GM13976 (cell line): ENCODE measurements around the gene FAM83B.

Source experiments
- DNase-seq: peaks from one replicate; pipeline ENCODE4 v3.0.0; 2012; ENCODE audit warnings: low spot score
- in situ Hi-C: fragments of 300-500 bp; cut with MboI; formaldehyde crosslinking; loops from one replicate; pipeline ENCODE4 v1.12.0; 2022; ENCODE audit warnings: low sequenced_read_pairs, mixed read lengths, inconsistent platforms; ENCODE audit not compliant: unreplicated experiment
- TF ChIP-seq, protein P1 (sequence below): IDR thresholded peaks from 2 replicates; pipeline ENCODE4 v1.5.1; 2012; ENCODE audit warnings: borderline replicate concordance, mild to moderate bottlenecking; ENCODE audit not compliant: insufficient read depth; ENCODE audit errors: extremely low read depth, missing control alignments, control extremely low read depth

The FAM83B gene

GRCh38 chr6:54981647-54982046 is 135.1 kb downstream of the FAM83B start:
- in situ Hi-C loops: loop anchor here (25.0 kb wide), 1 partner anchor 994 kb away; no protein-coding TSS in a partner anchor
- no peak for DNase-seq
- TF ChIP-seq, protein P1, sequence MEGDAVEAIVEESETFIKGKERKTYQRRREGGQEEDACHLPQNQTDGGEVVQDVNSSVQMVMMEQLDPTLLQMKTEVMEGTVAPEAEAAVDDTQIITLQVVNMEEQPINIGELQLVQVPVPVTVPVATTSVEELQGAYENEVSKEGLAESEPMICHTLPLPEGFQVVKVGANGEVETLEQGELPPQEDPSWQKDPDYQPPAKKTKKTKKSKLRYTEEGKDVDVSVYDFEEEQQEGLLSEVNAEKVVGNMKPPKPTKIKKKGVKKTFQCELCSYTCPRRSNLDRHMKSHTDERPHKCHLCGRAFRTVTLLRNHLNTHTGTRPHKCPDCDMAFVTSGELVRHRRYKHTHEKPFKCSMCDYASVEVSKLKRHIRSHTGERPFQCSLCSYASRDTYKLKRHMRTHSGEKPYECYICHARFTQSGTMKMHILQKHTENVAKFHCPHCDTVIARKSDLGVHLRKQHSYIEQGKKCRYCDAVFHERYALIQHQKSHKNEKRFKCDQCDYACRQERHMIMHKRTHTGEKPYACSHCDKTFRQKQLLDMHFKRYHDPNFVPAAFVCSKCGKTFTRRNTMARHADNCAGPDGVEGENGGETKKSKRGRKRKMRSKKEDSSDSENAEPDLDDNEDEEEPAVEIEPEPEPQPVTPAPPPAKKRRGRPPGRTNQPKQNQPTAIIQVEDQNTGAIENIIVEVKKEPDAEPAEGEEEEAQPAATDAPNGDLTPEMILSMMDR: no peak

DNA sequence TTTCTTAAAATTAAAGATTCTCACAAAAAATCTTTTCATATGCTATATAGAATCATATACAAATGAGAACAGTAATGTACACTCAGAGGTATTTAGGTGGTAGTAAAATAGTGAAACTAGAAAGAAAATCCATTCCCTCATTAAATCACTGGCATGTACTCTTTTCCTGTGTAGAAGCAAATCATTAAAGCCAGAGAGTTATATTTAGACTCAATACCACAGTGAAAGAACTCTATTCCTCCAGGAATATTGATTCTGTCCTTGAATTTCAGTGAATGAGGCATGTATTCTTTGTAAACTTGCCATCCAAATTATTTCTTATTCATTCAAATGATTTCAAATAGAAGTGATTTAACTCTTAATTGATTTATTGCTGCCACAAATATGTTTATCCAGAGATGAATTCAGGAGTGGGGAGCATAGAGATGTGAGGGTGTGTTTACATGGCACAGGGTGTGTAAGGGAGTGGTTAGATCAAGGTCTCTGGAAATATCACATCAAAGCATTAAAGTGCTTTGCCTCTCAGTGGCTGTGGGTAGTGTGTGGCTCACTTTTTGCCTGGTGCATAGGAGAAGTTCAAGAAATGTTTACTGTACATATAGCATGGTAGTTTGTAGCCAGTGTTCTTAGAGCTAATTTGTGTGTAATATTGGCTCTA is 141.2 kb downstream of the FAM83B start:
- in situ Hi-C loops: loop anchor here (25.0 kb wide), 1 partner anchor 1000 kb away; no protein-coding TSS in a partner anchor

DNA sequence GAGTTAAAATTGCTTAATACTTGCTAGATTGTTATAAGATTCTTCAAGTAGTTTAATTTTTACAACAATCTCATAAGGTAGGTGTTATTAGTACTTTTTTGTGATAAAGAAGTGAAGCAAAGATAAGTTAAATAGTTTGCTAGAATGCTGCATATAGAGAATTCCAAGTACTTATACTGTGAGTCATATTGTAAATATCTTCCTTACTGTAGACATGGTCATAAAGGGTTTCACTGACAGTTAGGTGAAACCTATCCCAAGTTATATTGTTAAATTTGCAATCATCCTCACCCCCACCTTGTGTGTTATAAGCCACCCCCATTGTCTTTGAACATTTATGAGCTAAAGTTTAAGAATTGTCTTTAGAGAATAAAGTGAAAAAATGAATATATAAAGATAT is 142.0 kb downstream of the FAM83B start:
- TF ChIP-seq, protein P1: no peak
- no peak for DNase-seq
- in situ Hi-C loops: loop anchor here (25.0 kb wide), 1 partner anchor 1001 kb away; no protein-coding TSS in a partner anchor

More for the DNA sequence above, 141.2 kb downstream of the FAM83B start:
- DNase-seq: no peak
- TF ChIP-seq, protein P1: no peak

- TF ChIP-seq, protein P1: no peak
- no peak for DNase-seq
- in situ Hi-C loops: loop anchor here (25.0 kb wide), 1 partner anchor 1003 kb away; no protein-coding TSS in a partner anchor
Measured at GRCh38 chr6:54990001-54990400, 143.4 kb downstream of the FAM83B start.
